ENCODE data around the gene UTP18.
"Not testable (repeated sequence)": the region's sequence is repeated elsewhere in the genome, so short reads cannot be mapped to it uniquely, and the experiment has no call there.

- not testable (repeated sequence) for TF ChIP-seq EZH2 (IDR thresholded peaks at IDR 0.05; ENCODE audit: low read length, unreplicated experiment); CTCF (conservative IDR thresholded peaks at IDR 0.05; ENCODE audit: low read depth, low read length)
Observed at GRCh38 chr17:51225523-51225922, 34.8 kb upstream of the UTP18 start.
